NCI-H226 (cell line): ENCODE results near the gene CEPT1.

Experiments
- DNase-seq: peaks from one replicate; pipeline ENCODE4 v3.0.0-alpha.2; 2015

Gene CEPT1

DNA sequence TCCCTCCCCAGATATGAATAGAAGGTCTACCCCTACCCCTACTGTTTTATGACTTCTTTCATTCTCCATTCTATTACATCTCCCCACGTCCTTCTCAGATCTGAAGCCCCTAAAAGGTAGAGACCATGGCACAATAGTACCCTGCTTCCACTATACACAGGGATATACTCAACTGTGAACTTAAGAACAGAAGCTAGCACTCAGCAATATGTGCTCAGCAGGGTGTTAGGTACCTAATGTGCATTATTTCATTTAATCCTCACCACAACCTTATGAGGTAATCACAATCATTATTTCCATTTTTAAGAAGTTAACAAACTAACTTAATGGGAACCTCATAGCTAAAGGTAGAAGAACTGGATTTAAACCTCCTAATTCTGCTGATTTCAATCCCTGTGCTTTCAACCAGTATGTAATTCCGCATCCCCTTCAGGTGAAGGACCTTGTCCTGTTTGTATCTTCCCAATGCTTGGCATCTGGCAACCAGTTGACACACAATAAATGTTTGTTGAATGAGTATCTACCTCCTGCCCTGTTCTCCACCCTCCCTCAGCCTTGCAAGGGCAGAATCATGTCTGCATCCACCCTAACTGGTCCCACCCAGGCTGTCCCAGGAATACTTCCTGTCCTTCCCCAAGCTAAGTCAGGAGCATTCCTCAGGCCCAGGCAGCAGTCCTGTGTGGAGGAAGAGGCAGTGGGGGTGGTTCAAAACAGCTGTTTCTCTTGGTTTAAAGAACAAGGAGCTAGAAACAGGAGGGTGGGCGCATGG lies 53.9 kb downstream of the CEPT1 start:
- DNase-seq = no peak

DNA sequence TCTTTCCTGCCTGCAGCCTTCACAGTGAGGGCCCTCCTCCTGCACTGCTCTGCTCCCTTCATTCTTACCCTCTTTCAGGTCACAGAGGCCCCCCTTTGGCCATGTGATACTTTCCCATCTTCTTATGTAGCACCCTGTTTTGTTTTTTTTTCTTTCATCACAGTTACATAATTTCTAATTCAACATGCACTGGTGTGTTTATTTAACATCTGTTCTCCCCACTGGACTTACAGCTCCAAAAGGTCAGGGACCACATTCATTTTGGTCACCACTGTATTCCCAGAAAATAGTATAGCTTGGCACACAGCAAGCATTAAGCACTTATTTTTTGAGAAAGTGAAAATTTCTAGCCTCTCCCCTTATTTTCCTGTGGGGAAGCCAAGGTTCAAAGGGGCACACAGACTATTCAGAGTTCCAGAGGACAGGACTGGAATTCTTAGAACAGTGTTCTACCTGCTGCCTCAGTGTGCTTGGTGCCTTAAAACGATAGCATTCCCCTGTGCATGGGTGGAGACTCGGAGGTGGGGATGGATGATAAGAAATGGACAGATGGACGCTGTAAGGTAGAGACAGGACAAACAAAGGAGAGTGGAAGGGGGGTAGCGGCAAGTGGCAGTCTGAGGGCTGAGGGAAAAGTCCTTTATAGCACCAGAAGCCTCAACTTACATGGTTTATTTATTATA lies 55.1 kb downstream of the CEPT1 start:
- DNase-seq = no peak

- no peak for DNase-seq
These were observed 56.2 kb downstream of the CEPT1 start for GRCh38 chr1:111196213-111196612.

- DNase-seq = peak; percentile 18
These were observed 57.7 kb downstream of the CEPT1 start for GRCh38 chr1:111197598-111198284.

- no peak for DNase-seq
These were observed 58.8 kb downstream of the CEPT1 start for GRCh38 chr1:111198836-111199235.

DNA sequence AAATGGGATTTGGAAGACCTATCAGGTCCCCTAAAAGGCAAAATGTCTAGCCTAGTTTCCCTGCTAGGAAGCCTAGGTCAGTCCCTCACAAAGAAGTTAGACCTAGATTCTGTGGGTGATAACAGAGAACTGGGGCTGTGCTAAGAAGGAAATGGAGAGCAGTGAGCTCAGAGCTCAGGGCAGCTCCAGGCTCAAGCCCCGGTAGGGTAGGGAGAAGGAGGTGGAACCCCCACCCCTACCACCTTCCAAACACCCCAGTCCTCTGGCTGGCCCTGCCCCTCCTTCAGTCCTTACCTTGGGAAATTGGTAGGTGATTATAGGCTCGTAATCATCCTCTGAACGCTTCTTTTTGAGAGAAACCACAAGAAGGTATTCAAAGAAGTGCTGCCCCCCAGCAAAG lies 59.3 kb downstream of the CEPT1 start:
- DNase-seq = no peak

DNA sequence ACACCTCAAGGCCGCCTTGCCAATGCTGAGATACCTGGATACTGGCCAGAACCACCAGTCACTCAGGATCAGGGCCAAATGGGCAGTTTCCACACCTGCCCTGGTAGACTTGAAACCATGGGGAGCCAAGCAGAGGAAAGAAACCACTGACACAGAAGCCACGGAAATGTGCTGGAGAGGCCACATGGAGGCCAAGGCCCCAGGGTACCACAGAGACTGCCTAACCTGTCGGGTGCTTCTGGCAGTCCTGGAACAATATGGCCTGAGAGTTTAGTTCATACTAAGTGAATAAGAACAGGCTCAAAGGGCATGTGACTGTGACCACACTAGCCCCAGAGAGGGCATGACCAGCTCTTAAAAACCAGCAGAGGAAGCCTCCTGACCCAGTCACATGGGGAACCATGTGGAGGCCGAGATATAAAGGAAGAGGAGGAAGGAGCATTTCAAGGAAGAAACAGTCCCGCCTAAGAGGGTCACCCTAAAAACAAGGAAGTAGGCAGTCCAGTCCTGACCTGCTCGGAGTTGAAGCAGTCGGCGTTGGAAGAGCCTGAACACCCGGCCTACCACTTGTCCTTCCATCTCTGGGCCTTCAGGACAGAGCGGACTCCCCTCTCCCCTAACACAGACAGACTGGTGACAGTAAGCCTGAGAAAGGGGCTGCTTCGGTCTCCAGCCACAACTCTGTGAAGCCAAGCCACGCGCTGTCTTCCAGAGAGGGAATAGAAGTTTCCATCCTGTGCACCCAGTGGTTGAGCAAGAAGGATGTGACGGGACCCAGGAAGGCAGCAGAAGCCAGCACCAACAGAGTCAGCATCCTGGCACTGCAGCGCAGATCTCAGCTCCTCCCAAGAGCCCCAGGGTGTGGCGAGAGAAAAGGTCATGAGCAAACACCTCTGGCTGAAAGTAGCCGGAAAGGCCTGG lies 60.1 kb downstream of the CEPT1 start, which contains the start of gene DENND2D:
DENND2D (minus strand) TSS at position 766 of the 921 bp plus-strand sequence; CDS start at position 579, 187 bp downstream.
- no peak for DNase-seq

GRCh38 chr1:111200802-111201161 lies 60.8 kb downstream of the CEPT1 start:
- DNase-seq = no peak

DNA sequence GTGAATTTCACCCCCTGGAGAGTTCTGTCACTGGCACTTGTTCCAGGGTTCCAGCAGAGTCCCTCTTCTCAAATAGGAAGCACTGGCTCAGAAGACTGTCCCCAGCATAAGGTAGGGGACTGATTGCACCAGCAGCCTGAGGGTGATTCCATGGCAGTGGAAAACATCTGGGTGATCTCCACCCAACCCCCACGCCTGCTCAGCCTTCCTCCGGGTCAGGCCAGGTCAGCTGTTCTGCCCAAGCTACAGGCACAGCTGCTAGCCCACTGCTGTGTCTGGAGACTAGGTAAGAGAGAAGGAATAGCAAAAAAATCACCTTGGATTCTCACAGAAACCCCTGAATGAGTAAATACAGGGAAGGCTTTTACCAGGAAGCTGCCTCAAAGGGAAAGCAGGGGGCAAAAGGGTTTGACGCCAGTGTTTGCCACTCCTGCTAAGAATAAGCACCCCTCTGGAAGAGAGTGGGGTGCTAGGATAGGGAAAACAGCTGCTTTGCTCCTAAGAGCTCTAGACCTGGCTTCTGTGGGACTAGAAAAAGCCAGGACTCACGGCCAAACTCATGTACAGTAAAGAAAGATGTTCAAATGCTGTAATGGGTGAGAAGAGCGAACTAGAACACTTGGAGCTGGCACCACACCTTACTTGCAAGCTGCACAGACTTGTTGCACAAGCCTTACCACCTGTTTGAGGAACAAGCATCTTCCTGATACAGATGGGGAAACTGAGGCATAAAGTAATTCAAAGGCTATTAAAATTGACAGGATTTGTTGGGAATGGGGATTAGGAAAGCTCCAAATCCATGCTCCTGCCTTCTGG lies 61.5 kb downstream of the CEPT1 start:
- no peak for DNase-seq

- no peak for DNase-seq
These were observed 62.3 kb downstream of the CEPT1 start for GRCh38 chr1:111202366-111202706.

GRCh38 chr1:111202707-111203623 lies 62.9 kb downstream of the CEPT1 start:
- DNase-seq = no peak

GRCh38 chr1:111203681-111204200 lies 63.7 kb downstream of the CEPT1 start:
- DNase-seq = peak; percentile 39

DNA sequence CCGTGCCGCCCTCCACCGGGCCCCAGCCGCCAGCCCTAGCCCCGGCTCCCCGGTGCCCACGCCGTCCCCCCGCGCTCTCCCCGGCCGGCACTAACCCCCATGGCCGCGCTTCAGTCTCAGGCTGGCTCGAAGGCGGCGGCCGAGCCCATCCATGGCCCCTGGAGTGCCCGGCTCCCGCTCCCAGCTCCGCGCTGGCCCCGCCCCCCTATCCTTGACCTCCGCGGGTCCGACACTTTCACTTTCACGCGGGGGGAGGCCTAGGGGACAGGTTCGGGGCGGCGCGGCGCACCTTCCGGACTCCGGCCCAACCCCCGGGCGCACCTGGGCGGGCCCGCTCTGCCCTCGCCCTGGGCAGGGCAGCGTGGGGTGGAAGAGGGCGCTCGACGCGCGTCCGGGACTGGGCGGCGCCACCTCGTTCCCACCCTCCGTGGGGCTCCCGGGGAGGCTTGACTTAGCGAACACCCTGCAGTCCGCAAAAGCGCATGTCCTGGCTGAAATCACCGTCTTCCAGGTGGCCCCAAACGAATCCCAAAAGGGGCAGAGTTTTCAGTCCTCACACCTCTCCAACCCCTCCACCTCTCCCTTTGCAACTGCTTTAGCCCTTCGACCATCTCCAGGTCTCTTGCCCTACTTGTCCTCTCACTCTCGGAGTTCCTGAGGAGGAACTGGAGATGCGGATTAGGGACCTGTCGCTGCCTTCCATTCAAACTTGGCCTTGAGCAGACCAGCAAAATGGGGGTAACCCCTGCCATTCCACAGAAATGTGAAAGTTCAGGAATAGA lies 64.4 kb downstream of the CEPT1 start:
- DNase-seq = peak; percentile 20

DNA sequence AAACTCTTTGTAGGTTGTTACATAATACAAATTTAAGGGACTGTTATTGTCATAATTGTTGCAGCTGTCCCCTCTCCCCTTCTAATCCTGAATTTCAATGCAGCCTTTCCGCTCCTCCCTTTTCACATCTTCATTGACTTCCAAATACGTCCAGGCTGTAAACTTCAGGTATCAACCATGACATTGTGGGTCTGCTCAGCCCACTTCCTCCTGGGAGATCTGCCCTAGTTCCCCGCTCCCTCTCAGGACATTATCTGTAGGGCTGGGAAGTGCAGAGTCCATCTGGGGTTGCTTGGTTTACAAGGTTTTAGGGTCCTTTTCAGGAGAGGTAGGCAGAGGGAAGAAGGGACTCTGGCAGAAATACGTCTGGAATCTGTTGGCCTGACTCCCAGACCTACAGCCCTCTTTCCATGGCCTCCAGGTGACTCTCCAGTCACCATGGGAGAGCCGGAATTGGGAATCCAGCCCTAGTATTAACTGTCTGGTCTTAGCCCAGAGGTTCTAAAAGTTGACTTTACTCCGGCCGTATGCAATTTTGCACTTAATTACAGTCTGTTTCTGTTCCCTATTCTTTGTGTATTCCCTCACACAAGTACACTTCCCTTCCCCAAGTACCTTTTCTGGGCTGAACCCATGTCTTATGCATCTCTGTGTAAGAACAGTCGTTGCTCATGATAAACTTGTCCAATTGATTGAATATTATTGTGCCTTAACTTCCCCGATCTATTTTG lies 65.1 kb downstream of the CEPT1 start:
- DNase-seq = no peak

GRCh38 chr1:111205714-111206050 lies 65.7 kb downstream of the CEPT1 start:
- no peak for DNase-seq

- peak; percentile 32 for DNase-seq
These were observed 68.9 kb downstream of the CEPT1 start for GRCh38 chr1:111208921-111209320.

DNA sequence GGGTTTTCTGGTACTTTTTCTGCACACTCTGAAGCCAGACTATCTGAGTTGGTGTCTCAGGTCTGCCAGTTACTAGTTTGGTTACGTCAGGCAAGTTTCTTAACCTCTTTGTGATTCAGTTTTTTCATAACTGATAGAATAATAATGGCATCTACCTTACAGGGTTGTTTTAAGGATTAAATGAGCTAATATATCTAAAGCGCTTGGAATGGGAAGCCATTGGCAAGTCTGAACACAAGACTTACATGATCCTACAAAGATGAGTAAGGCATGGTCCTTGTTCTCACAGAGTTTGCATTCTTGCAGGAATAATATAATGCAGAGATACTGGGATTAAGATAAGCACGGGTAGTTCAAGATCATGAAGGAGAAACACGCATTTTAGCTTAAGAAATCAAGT lies 69.6 kb downstream of the CEPT1 start:
- no peak for DNase-seq

DNA sequence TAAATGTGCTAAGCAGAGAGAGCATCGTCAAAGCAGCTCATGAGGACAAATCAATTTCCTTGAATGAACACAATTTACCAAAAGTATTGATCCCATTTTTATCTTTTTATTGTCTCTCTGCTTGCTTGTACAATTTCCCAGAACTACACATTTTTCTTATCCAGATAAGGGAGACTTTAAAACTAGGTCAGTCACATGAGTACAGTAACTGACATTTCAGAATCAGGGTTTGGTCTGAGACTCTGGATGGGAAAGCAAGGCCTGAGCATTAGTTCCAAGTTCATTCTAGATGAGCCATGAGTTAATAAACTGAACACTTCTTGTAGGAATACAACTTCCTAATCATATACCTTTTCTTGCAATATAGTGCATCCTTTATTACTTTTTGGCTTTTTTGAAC lies 71.9 kb downstream of the CEPT1 start:
- DNase-seq = no peak
